ENCODE data around the gene ELF1.

Gene ELF1

DNA sequence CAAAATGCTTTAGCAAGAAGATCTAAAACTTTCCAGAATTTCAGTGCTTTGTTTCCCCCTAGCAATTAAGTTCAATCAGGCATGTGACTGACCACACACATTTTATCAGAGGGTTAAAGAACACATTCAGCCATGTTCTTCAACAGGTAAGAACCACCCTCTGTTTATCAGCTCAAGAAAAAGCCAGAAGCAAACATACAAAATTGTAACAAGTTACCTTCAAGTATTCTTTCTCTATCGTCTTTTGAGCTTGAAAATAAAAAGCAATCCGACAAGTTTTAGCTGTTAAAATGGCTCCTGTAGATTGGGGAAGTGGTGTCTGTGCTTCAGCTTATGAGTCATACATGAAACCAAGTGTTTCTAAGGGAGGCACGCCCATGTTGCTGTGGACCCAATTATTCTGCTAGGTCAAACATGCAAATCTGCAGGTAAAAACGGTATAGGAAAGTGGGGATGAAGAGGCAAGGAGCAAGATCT lies at the start of gene ELF1:
ELF1 (minus strand) TSS at position 306 of the 477 bp plus-strand sequence. CDS start 37,262 bp downstream, outside the sequence.
- TF ChIP-seq ZNF274 (IDR thresholded peaks at IDR 0.05; ENCODE audit: low read depth, low read length) = no peak
- H3K4me3 ChIP-seq (ENCODE audit: low read length) = peak within 1 kb of the TSS; percentile 97; the same call in 1 of the 2 replicates

DNA sequence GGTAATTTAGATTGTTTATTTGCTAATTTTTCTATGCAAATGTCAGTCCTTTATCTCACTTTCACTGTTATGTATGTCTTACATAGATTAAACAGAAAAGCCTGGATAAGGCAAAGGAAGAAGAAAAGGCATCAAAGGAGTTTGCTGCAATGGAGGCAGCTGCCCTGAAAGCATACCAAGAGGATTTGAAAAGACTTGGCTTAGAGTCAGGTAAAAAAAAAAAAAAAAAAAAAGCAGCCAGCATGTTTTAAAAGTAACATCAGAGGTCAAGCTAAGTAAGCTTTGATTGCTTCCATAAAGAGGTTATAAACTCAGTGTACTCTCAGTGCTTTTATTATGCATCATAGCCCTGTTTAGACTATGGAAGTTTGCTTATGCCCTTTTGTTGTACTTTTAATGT lies 46.0 kb upstream of the ELF1 start:
- H3K4me3 ChIP-seq (ENCODE audit: low read length) = no peak overlapping the region

DNA sequence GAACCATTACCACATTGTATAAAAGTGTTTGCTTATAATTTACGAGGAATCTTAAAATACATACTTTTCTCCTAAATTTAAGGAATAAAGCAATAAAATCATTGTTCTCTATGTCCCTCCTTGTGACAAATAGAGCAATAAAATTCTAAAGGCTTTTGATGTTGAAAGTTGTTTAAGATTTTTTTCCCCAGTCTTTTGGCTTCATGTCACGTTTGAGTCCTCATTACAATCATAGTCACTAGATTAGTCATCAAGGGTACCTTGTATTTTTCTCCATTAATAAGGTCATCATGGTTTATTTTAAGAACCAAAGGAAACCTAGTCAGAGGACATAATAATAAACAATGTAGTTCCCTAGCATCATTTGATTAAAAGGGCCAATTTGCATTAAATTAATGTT lies 45.4 kb upstream of the ELF1 start:
- no peak for TF ChIP-seq ZNF274 (IDR thresholded peaks at IDR 0.05; ENCODE audit: low read depth, low read length)
- H3K4me3 ChIP-seq (ENCODE audit: low read length) = no peak overlapping the region

More for the DNA sequence above, 46.0 kb upstream of the ELF1 start:
- no peak for TF ChIP-seq ZNF274 (IDR thresholded peaks at IDR 0.05; ENCODE audit: low read depth, low read length)

DNA sequence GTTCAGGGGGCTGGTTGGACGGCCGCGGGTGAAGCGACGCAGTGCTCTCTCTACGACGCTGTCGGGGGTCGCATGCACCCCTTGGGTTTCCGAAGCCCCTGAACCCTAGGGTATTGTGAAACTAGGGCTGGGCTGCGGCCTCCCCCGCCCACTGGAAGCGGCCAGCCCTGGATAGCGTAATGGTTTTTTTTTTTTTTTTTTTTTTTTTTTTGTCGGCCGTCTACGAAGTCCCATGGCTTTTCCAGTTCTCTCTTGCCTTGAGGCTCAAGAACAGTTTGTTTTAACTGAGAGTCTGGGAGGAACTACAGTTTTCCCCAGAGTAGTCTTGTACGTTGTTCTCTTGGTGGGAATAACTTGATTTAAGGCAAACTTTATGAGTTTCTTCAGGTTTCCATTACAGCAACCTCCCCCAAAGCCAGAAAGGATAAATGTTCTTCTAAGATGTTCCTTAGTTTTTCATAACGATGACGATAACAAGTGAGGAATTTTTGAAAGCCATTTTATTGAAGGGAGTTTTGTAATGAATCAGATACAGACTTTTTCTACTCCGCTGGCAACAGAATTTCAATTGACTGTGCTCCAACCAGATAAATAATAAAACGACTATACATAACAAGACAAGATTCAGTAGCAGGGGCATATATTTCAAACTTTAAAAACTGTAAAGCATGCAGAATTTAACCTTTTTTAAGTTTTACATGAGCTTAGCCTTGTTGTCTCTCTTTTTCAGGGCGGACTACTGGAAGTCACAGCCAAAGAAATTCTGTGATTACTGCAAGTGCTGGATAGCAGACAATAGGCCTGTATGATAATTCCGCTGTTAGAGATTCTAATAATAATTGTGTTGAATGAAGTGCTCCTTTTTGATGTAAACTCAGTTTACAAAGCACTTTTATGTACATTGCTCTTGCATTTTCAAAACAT lies 43.1 kb upstream of the ELF1 start:
- no peak for TF ChIP-seq ZNF274 (IDR thresholded peaks at IDR 0.05; ENCODE audit: low read depth, low read length)
- peak overlapping the region; percentile 81 for H3K4me3 ChIP-seq (ENCODE audit: low read length)

DNA sequence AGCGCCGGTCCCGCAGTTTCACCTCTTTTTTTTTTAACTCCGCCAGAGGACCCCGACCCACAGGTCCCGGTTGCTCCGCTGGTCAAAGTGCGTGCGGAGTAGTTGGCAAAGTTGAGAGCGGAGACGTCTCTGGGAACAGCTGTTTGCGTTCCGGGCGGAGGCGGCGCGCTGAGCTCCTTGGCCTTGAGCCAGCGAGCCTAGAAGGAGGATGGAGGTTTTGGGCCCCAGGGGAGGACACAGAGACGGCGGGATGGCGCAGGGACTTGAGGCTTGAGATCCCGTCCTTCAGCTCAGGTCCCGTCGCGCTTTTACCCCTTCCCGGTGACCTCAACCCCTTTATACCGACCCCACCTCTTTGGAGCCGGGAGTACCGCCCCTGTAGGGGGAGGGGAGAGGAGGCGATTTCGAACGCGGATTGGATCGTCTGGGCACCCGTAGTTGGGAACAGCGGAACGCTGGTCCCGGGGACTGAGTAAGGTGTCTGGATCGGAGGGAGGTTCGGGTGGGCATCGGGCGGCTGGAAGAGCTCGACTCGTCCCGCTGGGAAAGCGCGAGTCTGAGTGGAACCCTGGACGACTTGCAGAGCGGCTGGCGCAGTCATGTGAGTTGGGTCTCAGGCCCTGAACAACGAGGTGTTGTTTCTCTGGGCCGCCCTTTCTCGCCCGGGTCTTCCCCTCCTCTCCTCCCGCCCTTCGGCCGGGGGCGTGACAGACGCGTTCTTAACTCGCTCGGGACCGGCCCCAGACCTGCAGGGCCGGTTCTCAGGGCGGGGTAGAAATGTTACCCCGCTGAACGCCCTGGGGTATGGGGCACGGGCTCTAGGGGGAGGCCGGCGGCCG lies 42.2 kb upstream of the ELF1 start, which contains the start of gene WBP4:
WBP4 (plus strand) TSS at position 435 of the 839 bp plus-strand sequence; CDS start at position 600, 165 bp downstream.
- peak within 1 kb of the TSS; percentile 81 for H3K4me3 ChIP-seq (ENCODE audit: low read length)
- TF ChIP-seq ZNF274 (IDR thresholded peaks at IDR 0.05; ENCODE audit: low read depth, low read length) = no peak

DNA sequence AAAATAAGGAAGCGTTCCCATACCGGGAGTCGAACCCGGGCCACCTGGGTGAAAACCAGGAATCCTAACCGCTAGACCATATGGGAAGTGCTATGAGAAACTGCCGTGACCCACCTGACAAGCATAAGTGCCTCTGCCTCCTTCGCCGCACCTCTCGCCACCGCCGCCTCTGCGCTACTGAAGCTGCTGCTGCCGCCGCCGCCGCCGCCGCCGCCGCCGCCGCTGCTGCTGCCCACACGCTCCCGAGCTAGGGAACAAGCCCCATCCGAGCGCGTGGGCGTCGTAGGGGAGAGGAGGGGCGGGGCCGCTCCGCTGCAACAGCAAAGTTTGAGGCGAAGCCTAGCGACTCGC lies 41.6 kb upstream of the ELF1 start:
- peak overlapping the region; percentile 81 for H3K4me3 ChIP-seq (ENCODE audit: low read length)
- no peak for TF ChIP-seq ZNF274 (IDR thresholded peaks at IDR 0.05; ENCODE audit: low read depth, low read length)

DNA sequence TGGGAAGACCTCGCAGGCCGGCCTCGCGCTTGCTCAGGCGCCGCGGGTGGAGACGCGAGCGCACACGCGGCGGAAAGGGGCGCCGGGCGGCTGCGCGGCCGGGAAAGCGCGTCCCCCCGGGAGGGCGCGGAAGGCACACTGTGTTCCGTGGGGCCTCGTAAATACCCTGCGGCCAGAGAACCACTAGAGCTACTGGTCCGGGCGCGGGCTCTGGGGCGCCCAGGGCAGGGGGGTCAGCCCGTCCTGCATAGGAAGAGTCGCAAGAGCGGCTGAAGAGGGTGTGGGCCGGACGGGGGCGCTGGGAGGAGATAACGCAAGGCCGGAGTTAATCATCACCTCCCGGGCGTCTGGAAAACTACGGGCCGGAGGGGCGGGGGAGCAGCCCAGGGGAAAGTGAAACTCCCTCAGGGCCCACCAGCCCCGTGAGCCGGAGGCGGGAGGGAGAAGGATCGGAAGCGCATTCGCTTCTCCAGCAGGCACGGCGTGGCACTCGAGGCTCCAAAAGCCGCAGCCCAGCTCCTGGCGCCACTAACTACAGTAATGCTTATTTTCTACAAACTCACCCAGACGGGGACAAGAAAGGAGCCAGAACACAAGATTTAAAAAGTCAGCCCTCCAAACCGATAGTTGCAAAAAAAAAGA lies 41.1 kb upstream of the ELF1 start:
- TF ChIP-seq ZNF274 (IDR thresholded peaks at IDR 0.05; ENCODE audit: low read depth, low read length) = no peak
- H3K4me3 ChIP-seq (ENCODE audit: low read length) = peak overlapping the region; percentile 81

DNA sequence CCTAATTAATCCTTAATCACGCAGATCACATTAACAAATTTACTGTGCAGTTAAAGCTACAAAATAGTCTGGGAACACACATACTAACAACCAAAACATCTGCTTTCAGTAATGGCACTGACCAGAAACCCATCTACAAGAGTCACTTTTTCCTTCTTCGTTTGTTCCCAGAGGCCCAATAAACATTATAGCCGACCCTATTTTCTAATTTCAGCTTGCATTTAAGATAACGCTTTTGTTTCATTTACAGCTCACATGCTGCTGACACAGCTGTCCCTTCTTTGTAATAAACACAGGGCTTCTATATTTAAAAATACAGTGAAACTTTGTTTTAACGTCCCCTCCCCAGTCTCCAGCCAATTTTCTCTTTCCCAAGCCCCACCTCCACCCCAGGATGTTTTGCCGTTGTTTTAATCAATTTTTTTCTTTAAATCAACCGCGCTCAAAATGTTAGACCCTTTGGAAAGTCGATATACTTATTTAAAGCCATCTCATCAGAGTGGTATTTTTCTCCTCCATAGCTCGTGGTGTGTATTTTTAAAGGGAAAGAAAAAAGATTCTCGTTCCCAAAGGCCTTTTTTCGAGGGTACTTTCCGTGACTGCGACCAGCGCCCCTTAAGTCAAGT lies 40.5 kb upstream of the ELF1 start:
- no peak for TF ChIP-seq ZNF274 (IDR thresholded peaks at IDR 0.05; ENCODE audit: low read depth, low read length)
- peak overlapping the region; percentile 81 for H3K4me3 ChIP-seq (ENCODE audit: low read length)

DNA sequence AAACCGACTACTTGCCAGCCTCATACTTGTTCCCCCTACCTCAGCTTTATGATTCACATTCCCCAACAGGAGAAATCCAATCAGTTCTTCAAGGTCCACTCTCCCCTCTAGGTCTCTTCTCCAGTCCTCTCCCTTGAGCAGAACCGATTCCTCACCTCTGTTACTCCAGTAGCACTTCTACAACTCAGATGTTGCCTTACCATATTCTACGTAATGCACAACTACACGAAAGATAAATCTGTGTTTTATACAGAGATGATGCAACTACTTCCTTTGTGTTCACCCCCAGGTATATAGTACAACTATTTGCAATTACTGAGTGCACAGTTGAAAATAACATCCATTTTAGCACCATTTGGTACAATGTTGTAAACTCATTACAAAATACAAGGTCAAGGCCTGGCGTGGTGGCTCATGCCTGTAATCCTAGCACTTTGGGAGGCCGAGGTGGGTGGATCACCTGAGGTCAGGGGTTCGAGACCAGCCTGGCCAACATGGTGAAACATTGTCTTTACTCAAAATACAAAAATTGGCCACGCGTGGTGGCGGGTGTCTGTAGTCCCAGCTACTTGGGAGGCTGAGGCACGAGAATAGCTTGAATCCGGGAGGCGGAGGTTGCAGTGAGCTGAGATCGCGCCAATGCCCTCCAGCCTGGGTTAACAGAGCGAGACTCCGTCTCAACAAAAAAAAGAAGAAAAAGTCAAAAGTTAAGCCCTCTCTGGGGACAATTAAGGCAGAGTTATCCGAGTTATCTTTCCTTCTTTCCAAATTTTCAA lies 39.4 kb upstream of the ELF1 start:
- TF ChIP-seq ZNF274 (IDR thresholded peaks at IDR 0.05; ENCODE audit: low read depth, low read length) = no peak
- peak overlapping the region; percentile 81 for H3K4me3 ChIP-seq (ENCODE audit: low read length)

DNA sequence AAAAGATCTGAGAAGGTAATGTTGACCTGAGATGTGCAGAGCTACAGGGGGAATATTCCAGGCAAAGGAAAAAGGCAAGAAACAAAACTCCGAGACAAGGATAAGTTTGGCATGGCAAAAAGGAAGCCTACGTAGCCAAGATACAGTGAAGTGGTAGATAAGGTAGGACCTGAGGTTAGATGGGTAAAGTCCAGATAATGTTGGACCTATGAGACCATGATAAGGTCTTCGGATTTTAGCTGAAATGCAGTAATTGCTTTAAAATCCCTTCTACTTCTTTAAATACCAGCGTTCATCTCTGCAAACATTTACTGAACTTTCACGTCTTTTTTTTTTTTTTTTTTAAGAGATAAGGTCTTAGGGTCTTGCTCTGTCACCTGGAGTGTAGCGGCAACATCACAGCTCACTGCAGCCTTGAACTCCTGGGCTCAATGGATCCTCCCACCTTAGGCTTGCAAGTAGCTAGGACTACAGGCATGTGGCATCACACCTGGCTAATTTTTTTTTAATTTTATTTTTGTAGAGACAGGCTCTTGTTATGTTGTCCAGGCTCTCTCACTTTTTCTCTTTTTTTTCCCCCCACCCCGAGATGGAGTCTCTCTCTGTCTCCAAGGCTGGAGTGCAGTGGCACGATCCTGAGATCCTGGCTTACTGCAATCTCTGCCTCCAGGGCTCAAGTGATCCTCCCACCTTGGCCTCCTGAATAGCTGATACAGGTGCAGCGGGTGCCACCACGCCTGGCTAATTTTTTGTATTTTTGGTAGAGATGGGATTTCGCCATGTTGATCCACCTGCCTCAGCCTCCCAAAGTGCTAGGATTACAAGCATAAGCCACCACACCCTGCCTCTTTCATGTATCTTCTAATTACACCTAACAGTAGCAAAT lies 38.0 kb upstream of the ELF1 start:
- H3K4me3 ChIP-seq (ENCODE audit: low read length) = no peak overlapping the region
- no peak for TF ChIP-seq ZNF274 (IDR thresholded peaks at IDR 0.05; ENCODE audit: low read depth, low read length)

DNA sequence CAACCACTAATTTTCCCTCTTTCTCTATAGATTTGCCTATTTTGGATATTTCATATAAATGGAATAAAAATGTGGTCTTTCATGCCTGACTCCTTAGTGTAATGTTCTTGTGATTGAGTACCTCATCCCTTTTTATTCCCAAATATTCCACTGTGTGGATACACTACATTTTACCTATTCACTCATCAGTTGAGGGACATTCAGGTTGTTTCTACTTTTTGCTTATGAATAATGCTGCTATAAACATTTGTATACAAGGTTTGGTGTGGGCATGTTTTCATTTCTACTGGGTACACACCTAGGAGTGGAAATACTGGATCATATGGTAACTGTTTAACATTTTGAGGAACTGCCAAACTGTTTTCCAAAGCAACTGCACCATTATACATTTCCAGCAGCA lies 37.1 kb upstream of the ELF1 start:
- TF ChIP-seq ZNF274 (IDR thresholded peaks at IDR 0.05; ENCODE audit: low read depth, low read length) = no peak
- no peak overlapping the region for H3K4me3 ChIP-seq (ENCODE audit: low read length)
